22Rv1 (cell line): ENCODE data around the gene ELOVL7.

Experiments
- ZFX ChIP-seq: fragments of 450-650 bp; IDR thresholded peaks from 2 replicates; pipeline ENCODE4 v1.6.1; 2017; ENCODE audit warnings: antibody characterized with exemption, borderline replicate concordance
- TF ChIP-seq, protein P1 (sequence below): fragments of 450-650 bp; IDR thresholded peaks from 2 replicates; pipeline ENCODE4 v1.5.1; 2017; ENCODE audit warnings: mild to moderate bottlenecking

GRCh38 chr5:60744682-60745081 lies 99.4 kb downstream of the ELOVL7 start:
- TF ChIP-seq, protein P1, sequence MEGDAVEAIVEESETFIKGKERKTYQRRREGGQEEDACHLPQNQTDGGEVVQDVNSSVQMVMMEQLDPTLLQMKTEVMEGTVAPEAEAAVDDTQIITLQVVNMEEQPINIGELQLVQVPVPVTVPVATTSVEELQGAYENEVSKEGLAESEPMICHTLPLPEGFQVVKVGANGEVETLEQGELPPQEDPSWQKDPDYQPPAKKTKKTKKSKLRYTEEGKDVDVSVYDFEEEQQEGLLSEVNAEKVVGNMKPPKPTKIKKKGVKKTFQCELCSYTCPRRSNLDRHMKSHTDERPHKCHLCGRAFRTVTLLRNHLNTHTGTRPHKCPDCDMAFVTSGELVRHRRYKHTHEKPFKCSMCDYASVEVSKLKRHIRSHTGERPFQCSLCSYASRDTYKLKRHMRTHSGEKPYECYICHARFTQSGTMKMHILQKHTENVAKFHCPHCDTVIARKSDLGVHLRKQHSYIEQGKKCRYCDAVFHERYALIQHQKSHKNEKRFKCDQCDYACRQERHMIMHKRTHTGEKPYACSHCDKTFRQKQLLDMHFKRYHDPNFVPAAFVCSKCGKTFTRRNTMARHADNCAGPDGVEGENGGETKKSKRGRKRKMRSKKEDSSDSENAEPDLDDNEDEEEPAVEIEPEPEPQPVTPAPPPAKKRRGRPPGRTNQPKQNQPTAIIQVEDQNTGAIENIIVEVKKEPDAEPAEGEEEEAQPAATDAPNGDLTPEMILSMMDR = no peak
- TF ChIP-seq ZFX = no peak
